ENCODE data around the gene HBS1L.
A peak's percentile ranks its signal among the peaks of the same experiment; 100 is the strongest.

HBS1L gene

GRCh38 chr6:135054569-135055498 lies at the start of gene HBS1L:
Gene HBS1L, minus strand, starts transcription at chr6:135054822. Its CDS starts 131 bp downstream, at chr6:135054691.
- peak; percentile 94 for DNase-seq (ENCODE audit: low spot score)

- no peak for DNase-seq (ENCODE audit: low spot score)
These were observed 49.6 kb upstream of the HBS1L start for GRCh38 chr6:135104199-135104598.

- no peak for DNase-seq (ENCODE audit: low spot score)
These were observed 47.6 kb upstream of the HBS1L start for GRCh38 chr6:135102191-135102590.

GRCh38 chr6:135097172-135097571 lies 42.5 kb upstream of the HBS1L start:
- no peak for DNase-seq (ENCODE audit: low spot score)

- no peak for DNase-seq (ENCODE audit: low spot score)
These were observed 41.9 kb upstream of the HBS1L start for GRCh38 chr6:135096403-135097130.

GRCh38 chr6:135095716-135096115 lies 41.1 kb upstream of the HBS1L start:
- DNase-seq (ENCODE audit: low spot score): peak; percentile 23

- DNase-seq (ENCODE audit: low spot score): no peak
These were observed 39.8 kb upstream of the HBS1L start for GRCh38 chr6:135094403-135094821.

- DNase-seq (ENCODE audit: low spot score): no peak
These were observed 39.0 kb upstream of the HBS1L start for GRCh38 chr6:135093578-135093977.

GRCh38 chr6:135092724-135093123 lies 38.1 kb upstream of the HBS1L start:
- no peak for DNase-seq (ENCODE audit: low spot score)

GRCh38 chr6:135090819-135091218 lies 36.2 kb upstream of the HBS1L start:
- DNase-seq (ENCODE audit: low spot score): no peak

GRCh38 chr6:135089901-135090300 lies 35.3 kb upstream of the HBS1L start:
- no peak for DNase-seq (ENCODE audit: low spot score)

- DNase-seq (ENCODE audit: low spot score): peak; percentile 25
These were observed 34.5 kb upstream of the HBS1L start for GRCh38 chr6:135088818-135089809.

GRCh38 chr6:135088281-135088680 lies 33.7 kb upstream of the HBS1L start:
- no peak for DNase-seq (ENCODE audit: low spot score)

- no peak for DNase-seq (ENCODE audit: low spot score)
These were observed 33.2 kb upstream of the HBS1L start for GRCh38 chr6:135087803-135088202.

- no peak for DNase-seq (ENCODE audit: low spot score)
These were observed 32.8 kb upstream of the HBS1L start for GRCh38 chr6:135087403-135087802.

GRCh38 chr6:135086414-135086764 lies 31.8 kb upstream of the HBS1L start:
- DNase-seq (ENCODE audit: low spot score): no peak

- no peak for DNase-seq (ENCODE audit: low spot score)
These were observed 31.2 kb upstream of the HBS1L start for GRCh38 chr6:135085700-135086413.

GRCh38 chr6:135084916-135085269 lies 30.3 kb upstream of the HBS1L start:
- no peak for DNase-seq (ENCODE audit: low spot score)

GRCh38 chr6:135084001-135084915 lies 29.6 kb upstream of the HBS1L start:
- peak; percentile 90 for DNase-seq (ENCODE audit: low spot score)

- no peak for DNase-seq (ENCODE audit: low spot score)
These were observed 27.3 kb upstream of the HBS1L start for GRCh38 chr6:135081966-135082365.
